ENCODE data around the gene RALBP1. TPM values are rescaled to one million over a fixed set of nuclear protein-coding genes. Genes with fewer than 3 reads are reported as not detected.
"Not testable (repeated sequence)": the region's sequence is repeated elsewhere in the genome, so short reads cannot be mapped to it uniquely, and the experiment has no call there.

RALBP1 gene
- polyA plus RNA-seq, 1 experiment: 45.2 TPM

DNA sequence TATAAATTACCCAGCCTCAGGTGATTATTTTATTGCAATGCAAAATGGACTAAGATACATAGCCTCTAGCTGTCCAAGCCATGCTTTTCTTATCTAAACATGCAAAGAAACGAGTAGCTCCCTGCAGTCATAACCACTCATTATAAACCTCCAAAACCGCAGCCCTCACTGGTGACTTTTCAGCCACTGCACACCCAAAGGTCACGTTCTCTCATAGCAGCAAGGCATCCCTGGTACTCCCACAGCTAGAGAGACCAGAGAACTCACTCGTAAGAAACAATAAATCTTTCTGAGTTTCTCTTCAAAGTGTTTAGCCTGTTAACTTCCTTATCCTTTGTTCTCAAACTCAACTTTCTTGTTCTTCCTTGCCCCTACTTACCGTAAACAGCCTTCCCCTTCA, 28.5 kb upstream of the RALBP1 start:
- TF ChIP-seq, protein P1, sequence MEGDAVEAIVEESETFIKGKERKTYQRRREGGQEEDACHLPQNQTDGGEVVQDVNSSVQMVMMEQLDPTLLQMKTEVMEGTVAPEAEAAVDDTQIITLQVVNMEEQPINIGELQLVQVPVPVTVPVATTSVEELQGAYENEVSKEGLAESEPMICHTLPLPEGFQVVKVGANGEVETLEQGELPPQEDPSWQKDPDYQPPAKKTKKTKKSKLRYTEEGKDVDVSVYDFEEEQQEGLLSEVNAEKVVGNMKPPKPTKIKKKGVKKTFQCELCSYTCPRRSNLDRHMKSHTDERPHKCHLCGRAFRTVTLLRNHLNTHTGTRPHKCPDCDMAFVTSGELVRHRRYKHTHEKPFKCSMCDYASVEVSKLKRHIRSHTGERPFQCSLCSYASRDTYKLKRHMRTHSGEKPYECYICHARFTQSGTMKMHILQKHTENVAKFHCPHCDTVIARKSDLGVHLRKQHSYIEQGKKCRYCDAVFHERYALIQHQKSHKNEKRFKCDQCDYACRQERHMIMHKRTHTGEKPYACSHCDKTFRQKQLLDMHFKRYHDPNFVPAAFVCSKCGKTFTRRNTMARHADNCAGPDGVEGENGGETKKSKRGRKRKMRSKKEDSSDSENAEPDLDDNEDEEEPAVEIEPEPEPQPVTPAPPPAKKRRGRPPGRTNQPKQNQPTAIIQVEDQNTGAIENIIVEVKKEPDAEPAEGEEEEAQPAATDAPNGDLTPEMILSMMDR (IDR thresholded peaks at IDR 0.05; ENCODE audit: insufficient read depth, low read depth, low read length): no peak
- CTCF ChIA-PET: interaction anchor here (1.0 kb wide), 1 partner anchor 22 kb away, joined by 3 read pairs; no protein-coding TSS in a partner anchor
- Histone ChIP-seq H3K27me3 (ENCODE audit: control insufficient read depth, insufficient read depth, low read length) (peaks cover 2% of the 10 kb centered on the region; the same call in 1 of the 2 replicates), H3K36me3 (ENCODE audit: control insufficient read depth, insufficient read depth, low read length) (no peaks in the 10 kb centered on the region), H3K4me3 (ENCODE audit: low read depth, low read length) (no peak overlapping the region)
- DNase-seq (ENCODE audit: low read depth): no peak
- POLR2A ChIA-PET: no interaction called here

DNA sequence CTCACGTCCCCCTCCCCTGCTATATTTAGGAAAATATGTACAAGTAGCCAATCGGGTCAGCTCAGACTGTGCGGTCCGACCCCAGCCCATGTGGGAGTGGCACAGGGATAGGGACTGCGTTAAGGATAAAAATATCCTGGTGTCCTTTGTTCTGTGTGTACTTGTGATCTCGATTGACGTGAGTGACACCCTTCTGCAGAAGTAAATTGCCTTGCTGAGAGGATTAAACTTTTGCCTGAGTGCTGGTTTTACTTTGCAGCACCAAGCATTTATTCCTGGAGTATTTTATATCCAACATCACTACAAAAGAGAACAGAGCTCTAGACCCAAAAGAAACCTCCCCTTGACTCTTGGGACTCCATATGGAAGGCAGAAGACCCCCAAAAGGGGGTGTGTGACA, 28.0 kb upstream of the RALBP1 start:
- Histone ChIP-seq H3K27me3 (ENCODE audit: control insufficient read depth, insufficient read depth, low read length) (peaks cover 2% of the 10 kb centered on the region; the same call in 1 of the 2 replicates), H3K36me3 (ENCODE audit: control insufficient read depth, insufficient read depth, low read length) (no peaks in the 10 kb centered on the region), H3K4me3 (ENCODE audit: low read depth, low read length) (no peak overlapping the region)
- POLR2A ChIA-PET: no interaction called here
- TF ChIP-seq, protein P1 (IDR thresholded peaks at IDR 0.05; ENCODE audit: insufficient read depth, low read depth, low read length): no peak
- CTCF ChIA-PET: interaction anchor here (1.0 kb wide), 1 partner anchor 22 kb away, joined by 3 read pairs; no protein-coding TSS in a partner anchor
- DNase-seq (ENCODE audit: low read depth): no peak

DNA sequence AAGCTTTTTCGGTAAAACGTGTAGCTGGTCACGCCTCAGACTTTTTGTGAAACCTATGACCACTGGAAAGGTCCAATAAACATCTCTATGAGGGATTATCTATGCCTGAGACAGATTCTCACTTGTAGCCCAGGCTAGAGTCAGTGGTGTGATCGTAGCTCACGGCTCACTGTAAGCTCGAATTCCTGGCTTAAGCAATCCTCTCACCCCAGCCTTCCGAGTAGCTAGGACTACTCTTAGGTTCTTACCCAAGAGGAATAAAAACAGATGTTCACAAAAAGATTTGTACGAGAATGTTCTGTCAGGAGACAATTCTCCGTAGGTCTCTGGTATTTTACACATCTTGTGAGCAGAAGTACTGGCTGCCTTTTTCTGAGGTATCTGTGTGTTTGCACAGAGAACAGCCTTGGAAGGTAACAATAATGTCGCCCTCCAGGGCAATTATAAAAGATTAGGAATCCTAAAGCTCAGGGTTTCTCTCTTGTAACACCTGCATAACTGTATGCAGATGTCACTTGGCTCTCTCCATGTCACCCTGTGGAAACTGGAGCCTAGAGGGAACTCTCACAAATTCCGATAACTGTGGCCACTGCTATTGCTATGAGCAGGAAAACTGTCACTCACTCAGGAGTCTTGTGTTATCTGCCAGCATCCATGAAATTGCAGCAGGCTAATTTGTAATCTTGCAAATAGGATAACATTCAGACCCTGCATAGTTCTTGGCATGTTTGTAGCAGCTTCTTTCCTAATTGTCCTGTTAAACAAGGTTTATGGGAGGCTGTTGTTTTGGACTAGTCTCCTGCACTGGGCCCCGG, 25.5 kb upstream of the RALBP1 start:
- H3K36me3 ChIP-seq (ENCODE audit: control insufficient read depth, insufficient read depth, low read length): no peaks in the 10 kb centered on the region
- TF ChIP-seq, protein P1 (IDR thresholded peaks at IDR 0.05; ENCODE audit: insufficient read depth, low read depth, low read length): no peak
- H3K4me3 ChIP-seq (ENCODE audit: low read depth, low read length): no peak overlapping the region
- no peak for DNase-seq (ENCODE audit: low read depth)
- POLR2A ChIA-PET: no interaction called here
- H3K27me3 ChIP-seq (ENCODE audit: control insufficient read depth, insufficient read depth, low read length): peaks cover 2% of the 10 kb centered on the region; the same call in 1 of the 2 replicates
- CTCF ChIA-PET: interaction anchor here (1.0 to 1.2 kb wide), 3 partner anchors 11 to 458 kb away, joined by 3 to 4 read pairs (median 4); no protein-coding TSS in a partner anchor

DNA sequence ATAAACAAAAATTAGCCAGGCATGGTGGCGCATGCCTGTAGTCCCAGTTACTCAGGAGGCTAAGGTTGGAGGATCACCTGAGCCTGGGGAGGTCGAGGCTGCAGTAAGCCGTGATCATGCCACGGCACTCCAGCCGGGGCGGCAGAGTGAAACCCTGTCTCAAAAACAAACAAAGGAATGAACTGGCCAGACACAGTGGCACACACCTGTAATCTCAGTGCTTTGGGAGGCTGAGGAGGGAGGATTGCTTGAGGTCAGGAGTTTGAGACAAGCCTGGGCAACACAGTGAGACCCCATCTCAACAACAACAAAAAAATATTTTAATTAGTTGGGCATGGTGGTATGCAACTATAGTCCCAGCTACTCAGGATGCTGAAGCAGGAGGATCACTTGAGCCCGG, 24.4 kb upstream of the RALBP1 start:
- POLR2A ChIA-PET; H3K27me3 ChIP-seq (ENCODE audit: control insufficient read depth, insufficient read depth, low read length); DNase-seq (ENCODE audit: low read depth); CTCF ChIA-PET; H3K36me3 ChIP-seq (ENCODE audit: control insufficient read depth, insufficient read depth, low read length); H3K4me3 ChIP-seq (ENCODE audit: low read depth, low read length): not testable (repeated sequence)

DNA sequence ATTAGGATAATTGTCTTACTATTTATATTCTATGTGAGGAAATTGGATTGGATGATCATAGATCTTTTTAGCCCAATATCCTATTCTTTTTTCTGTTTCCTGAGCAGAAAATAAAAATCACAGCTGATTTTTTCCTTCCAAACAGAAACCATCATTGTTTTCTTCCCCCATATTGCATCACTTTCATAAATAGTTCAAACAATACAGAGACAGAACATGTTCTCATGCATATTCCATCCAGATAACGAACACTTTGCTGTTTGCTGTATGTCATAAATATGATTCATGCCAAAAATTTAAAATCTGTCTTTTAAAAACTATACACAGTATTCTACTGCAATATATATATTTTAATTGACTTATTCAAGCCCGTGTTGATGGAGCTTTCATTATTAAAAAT, 22.0 kb upstream of the RALBP1 start:
- ChIA-PET POLR2A (no interaction called here), CTCF (interaction anchor here (1.6 kb wide), 1 partner anchor 9 kb away, joined by 4 read pairs; no protein-coding TSS in a partner anchor)
- Histone ChIP-seq H3K36me3 (ENCODE audit: control insufficient read depth, insufficient read depth, low read length) (no peaks in the 10 kb centered on the region), H3K27me3 (ENCODE audit: control insufficient read depth, insufficient read depth, low read length) (peaks cover 2% of the 10 kb centered on the region; the same call in 1 of the 2 replicates), H3K4me3 (ENCODE audit: low read depth, low read length) (no peak overlapping the region)
- no peak for DNase-seq (ENCODE audit: low read depth)
- TF ChIP-seq, protein P1 (IDR thresholded peaks at IDR 0.05; ENCODE audit: insufficient read depth, low read depth, low read length): no peak
